Chondrocyte (in vitro differentiated cells): Measurements from ENCODE around the gene CCDC88C. TPM values are rescaled to one million over a fixed set of nuclear protein-coding genes. Genes with fewer than 3 reads are reported as not detected.

Source experiments
- DNase-seq: peaks from one replicate; pipeline ENCODE4 v3.0.0; 2021; ENCODE audit warnings: mixed read lengths, low spot score
- H3K27ac Mint-ChIP-seq: one replicate; pipeline ENCODE4 v1.8.0; 2021; ENCODE audit warnings: mild to moderate bottlenecking, moderate library complexity, mixed read lengths; ENCODE audit not compliant: unreplicated experiment
- H3K27me3 Mint-ChIP-seq: 2 replicates; pipeline ENCODE4 v1.8.0; 2021; ENCODE audit warnings: low read depth, mixed read lengths
- H3K36me3 Mint-ChIP-seq: 2 replicates; pipeline ENCODE4 v1.8.0; 2021; ENCODE audit warnings: low read depth, mixed read lengths
- H3K4me1 Mint-ChIP-seq: 2 replicates; pipeline ENCODE4 v1.8.0; 2021; ENCODE audit warnings: low read depth, mild to moderate bottlenecking, mixed read lengths
- H3K4me3 Mint-ChIP-seq: one replicate; pipeline ENCODE4 v1.8.0; 2021; ENCODE audit warnings: mild to moderate bottlenecking, moderate library complexity, mixed read lengths; ENCODE audit not compliant: unreplicated experiment
- H3K9me3 Mint-ChIP-seq: 2 replicates; pipeline ENCODE4 v1.8.0; 2021; ENCODE audit warnings: low read depth, mixed read lengths
- CTCF ChIP-seq: fragments of 200-600 bp; sonication (generic); IDR thresholded peaks from 2 replicates; pipeline ENCODE4 v1.5.0; 2021; ENCODE audit warnings: antibody characterized with exemption, mild to moderate bottlenecking, moderate library complexity
- total RNA-seq: library from RNA; stranded (reverse); gene quantifications from 3 replicates; pipeline ENCODE4 v1.2.1, GENCODE V29; 2021

CCDC88C gene
- total RNA-seq, 1 donor from 2014 or later, result 2.3 TPM

GRCh38 chr14:91420686-91421085 is 3.1 kb upstream of the CCDC88C start:
- TF ChIP-seq CTCF, result no peak
- no peaks in the 10 kb centered on the region for H3K9me3 Mint-ChIP-seq
- H3K4me3 Mint-ChIP-seq, result no peak overlapping the region
- H3K4me1 Mint-ChIP-seq, result peaks cover 19% of the 10 kb centered on the region
- no peaks in the 10 kb centered on the region for H3K36me3 Mint-ChIP-seq
- no peak for DNase-seq
- H3K27me3 Mint-ChIP-seq, result peaks cover 5% of the 10 kb centered on the region
- no peak overlapping the region for H3K27ac Mint-ChIP-seq

DNA sequence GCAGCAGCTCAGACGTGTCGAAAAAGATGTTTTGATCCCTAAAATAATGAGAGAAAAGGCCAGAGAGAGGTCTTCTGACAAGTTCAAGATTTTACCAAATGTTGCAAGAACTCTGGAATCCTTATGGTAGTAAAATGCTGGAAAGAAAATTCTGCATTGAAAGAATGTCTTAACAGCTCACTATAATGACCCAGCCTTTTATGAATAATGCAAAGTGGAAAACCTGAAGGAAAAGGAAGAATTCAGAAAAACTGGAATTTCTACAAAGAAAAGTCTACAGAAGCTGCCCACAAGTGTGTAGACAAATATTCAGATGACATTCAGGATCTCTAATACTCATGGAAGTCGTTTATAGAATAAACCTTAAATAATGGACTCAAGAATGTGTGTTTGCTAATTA is 1.8 kb upstream of the CCDC88C start:
- H3K4me3 Mint-ChIP-seq, result no peak overlapping the region
- no peak for DNase-seq
- H3K4me1 Mint-ChIP-seq, result peaks cover 27% of the 10 kb centered on the region
- no peaks in the 10 kb centered on the region for H3K9me3 Mint-ChIP-seq
- no peak for TF ChIP-seq CTCF
- no peaks in the 10 kb centered on the region for H3K36me3 Mint-ChIP-seq
- no peak overlapping the region for H3K27ac Mint-ChIP-seq
- H3K27me3 Mint-ChIP-seq, result peaks cover 5% of the 10 kb centered on the region

GRCh38 chr14:91419044-91419397 is 1.4 kb upstream of the CCDC88C start:
- no peak overlapping the region for H3K27ac Mint-ChIP-seq
- no peak for DNase-seq
- no peaks in the 10 kb centered on the region for H3K9me3 Mint-ChIP-seq
- peaks cover 28% of the 10 kb centered on the region for H3K4me1 Mint-ChIP-seq
- no peaks in the 10 kb centered on the region for H3K36me3 Mint-ChIP-seq
- peaks cover 5% of the 10 kb centered on the region for H3K27me3 Mint-ChIP-seq
- TF ChIP-seq CTCF, result peak; percentile 74
- H3K4me3 Mint-ChIP-seq, result no peak overlapping the region

DNA sequence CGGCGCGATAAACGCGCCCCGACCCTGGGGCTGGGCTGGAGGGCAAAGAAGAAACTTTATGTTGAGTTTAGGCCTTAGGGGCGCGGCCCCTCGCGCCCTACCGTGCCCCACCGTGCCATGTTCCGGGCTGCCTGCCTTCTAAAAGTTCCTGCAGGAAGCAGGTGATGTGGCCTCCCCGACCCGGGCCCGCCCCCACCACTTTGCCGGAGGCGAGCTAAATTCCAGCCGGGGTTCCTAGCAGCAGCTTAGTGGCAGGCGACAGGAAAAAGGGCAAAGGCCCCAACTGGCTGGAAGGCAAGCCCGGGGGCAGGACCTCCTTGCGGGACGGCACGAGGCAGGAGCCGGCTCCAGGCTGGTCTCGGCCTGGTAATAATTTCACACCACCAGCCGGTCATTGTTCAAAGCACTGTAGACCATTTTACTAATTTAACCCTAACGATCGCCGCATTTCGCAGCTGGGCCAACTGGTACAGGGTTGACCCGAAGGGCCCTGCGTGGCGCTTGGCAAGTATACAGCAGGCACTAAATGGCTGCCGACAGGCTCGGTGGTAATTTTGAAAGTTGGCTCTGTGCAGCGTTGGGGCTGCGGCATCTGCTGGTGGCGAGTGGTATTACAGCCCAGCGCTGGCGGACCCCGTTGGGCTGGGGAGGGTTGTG is 895 bp upstream of the CCDC88C start:
- Mint-ChIP-seq H3K36me3 (no peaks in the 10 kb centered on the region), H3K27me3 (peaks cover 5% of the 10 kb centered on the region), H3K4me1 (peaks cover 28% of the 10 kb centered on the region), H3K9me3 (no peaks in the 10 kb centered on the region), H3K27ac (no peak overlapping the region), H3K4me3 (peak overlapping the region; percentile 45)
- peak; percentile 96 for TF ChIP-seq CTCF
- no peak for DNase-seq

DNA sequence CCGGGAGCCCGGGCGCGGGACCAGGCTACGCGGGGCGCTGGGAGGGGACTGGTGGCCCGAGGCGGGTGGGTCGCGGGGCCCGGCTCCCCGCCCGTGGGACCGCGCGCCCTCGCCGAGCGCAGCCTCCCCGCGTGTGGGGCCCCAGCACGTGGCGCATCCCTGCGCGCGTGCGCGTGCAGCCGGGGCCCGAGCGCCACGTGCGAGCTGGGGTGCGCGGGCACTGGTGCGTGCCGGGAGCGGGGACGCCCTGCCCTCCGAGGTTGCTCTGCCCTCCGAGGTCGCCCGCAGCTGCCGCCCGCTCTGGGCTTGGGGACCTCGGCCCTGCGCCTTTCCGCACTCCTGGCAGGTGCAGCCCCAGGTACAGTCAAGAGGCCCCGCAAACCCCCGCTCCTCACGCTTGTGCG is 365 bp upstream of the CCDC88C start:
- TF ChIP-seq CTCF, result no peak
- no peak overlapping the region for H3K27ac Mint-ChIP-seq
- peaks cover 28% of the 10 kb centered on the region for H3K4me1 Mint-ChIP-seq
- no peak for DNase-seq
- no peaks in the 10 kb centered on the region for H3K9me3 Mint-ChIP-seq
- peaks cover 5% of the 10 kb centered on the region for H3K27me3 Mint-ChIP-seq
- H3K4me3 Mint-ChIP-seq, result peak overlapping the region; percentile 45
- no peaks in the 10 kb centered on the region for H3K36me3 Mint-ChIP-seq
